ENCODE measurements around the gene TIRAP.

Gene TIRAP

DNA sequence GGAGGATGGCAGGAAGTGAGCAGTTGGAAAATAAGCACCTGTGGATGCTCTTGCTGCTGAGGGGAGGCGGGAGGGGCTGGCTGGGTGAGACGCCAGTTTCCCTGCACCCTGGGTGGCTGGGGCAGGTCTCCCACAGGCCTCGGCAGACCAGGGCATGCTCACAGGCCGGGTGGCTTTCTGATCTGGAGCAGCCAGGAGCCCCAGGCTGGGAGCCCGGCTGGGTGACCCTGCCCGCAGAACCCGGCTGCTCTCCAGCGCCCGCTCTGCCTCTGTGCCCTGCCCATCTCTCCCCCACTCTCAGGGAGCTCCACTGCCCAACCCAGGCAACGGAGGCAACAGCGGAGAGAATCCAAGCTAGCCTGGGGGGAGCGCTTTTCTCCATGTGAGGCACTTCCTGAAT lies 45.6 kb downstream of the TIRAP start:
- DNase-seq: no peak

DNA sequence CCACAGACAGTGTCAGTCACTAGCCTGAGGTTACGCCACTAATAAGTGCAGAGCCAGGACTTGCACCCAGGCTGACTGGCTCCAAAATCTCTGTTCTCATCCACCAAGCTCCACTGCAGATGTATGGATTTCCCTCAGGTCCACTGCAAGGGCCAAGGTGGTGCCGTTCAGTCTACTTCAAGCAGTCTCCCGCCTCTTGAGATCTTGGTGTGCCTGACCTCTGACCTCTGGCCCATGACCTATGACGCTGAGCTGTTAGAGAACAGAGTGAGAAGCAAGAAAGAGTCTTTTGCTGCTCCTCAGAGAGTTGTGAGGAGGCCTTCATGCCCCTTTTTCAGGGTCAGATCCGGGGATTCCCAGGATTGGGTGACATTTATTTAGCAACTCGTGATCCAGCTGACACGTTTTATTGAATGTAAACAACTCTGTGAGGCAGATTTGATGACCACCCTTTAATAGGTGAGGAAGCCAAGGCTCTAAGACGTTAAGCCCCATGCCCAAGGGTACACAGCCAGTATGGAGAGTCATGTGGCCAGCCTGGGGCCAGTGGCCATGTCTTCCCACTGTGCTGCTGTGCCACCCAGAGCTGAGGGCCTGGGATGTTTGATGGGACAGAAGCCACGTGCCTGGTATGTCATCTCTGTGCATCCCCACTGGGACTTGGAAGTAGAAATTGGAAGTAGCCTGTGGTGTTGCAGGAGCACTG lies 46.2 kb downstream of the TIRAP start:
- DNase-seq: no peak

DNA sequence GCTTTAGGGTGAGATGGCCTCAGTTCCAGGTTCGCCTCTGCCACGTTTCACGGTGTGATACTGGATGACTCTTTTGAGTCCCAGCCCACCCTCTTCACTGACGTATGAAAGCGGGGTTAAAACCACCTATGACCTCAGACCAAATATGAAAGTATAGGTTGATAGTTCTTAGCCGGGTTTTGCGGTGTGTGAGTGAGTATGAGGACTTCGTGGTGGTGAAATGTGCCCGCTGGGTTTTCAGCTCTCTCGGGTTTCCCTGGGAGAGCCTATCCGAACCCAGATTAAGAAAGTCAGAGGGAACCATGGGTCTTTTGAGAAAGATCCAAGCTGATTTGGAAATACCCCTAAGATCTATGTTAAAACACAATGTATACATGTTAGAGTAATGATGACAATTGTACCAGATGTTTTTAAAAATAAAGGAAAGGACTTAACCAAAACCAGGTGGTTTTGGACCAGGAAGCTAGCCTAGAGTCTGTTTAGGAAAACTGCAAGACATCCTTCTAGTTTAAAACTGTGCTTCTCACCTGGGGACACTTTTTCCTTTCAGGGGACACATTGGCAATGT lies 46.8 kb downstream of the TIRAP start:
- no peak for DNase-seq

DNA sequence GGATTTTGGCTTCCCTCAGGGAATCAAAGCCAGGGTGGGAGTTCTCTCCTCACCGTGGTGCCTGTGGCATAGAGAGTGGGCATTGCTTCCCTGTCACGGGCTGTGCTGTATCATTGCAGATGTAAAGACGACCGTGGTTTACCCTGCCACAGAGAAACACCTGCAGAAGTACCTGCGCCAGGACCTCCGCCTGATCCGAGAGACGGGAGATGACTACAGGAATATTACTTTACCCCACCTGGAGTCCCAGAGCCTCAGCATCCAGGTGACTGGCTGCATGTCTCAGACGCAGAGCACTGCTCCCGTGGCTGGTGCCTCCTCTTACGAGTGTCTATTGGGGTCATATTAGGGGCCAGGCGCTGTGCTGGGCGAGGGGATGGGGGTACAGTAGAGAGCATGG lies 48.4 kb downstream of the TIRAP start:
- DNase-seq: no peak

DNA sequence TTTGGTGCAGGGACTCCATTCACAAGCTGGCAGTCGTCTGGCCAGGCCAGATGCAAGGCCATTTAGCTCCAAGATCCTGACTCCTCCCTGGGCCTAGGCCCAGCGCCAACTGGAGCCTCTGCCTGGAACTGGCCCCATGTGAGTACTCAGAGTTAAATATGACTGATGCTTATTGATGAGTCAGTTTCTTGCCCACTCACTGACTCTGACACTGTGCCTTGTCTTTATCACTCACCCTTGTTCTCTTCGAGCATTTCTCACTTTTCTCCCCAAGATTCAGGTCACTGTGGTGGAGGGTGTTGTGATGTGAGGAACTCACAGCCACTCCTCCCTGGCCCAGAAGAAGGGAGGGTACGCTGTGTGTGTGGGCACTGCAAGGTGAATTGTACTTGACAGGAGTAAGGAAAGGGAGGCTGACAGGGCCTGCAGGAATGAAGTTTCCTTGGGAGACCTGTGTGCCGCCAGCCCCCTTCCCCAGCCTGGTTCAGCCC lies 49.4 kb downstream of the TIRAP start:
- DNase-seq: no peak

DNA sequence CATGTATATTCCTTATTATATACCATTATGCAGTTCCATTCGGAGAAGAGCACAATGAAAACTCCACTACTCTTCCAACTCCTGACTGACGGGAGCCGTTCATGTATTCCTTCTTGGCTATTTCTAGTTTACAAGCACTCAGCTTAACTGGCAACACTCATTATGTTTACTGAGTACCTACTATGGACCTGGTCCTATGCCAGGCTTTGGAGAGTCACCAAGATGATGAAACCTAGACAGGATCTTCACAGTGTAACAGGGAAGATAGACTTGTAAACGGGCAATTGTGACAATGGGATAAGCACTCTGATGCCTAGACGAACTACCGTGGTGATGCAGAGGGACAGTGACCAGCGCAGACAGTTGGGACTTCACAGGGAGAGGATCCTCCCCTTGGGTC lies 50.2 kb downstream of the TIRAP start:
- DNase-seq: no peak

DNA sequence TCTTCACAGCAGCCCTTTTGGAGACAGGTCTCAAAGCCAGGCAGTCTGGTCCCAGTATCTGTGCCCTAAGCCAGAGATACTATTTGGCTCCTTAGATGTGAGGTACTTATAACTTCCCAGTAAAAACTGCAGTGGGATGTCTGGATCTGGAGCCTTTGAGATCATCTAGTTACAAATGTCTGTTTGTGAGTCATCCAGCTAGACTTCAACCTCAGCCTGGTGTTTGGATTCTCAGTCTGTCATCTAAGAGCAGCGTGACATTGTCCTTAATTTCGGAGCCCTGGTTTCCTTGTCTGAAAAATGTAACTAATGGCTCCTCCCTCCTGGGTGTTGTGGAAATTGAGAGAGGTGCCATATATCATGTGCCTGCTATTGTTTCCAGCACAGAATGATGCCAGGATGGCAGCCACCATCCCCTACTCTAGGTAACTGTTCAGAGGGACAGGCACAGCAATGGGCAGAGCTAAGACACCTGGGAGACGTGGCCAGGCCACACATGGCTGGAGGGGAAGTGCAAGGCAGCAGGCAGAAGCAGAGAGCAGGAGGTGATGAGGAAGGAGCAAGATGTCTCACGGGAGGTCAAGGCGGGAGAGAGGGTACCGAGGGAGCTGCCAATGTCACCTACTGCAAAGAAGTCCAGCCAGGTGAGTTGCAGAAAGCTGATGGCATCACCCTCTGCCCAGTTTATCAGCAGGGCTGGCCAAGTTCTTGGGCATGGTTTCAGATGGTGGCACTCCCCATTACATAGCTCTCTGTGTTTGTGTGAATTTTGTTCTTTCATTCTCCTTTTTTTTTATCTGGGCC lies 52.0 kb downstream of the TIRAP start:
- no peak for DNase-seq

DNA sequence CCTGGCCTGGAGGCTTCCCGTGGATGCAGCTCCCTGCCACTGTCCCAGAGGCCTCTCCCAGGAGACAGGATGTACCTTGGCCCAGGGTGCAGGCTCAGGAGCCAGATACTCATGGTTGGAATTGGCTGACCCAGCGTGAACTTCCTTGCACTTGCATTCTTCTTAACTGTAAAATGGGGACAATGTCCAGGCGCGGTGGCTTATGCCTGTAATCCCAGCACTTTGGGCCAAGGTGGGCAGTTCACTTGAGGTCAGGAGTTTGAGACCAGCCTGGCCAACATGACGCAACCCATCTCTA lies 52.5 kb downstream of the TIRAP start:
- no peak for DNase-seq

DNA sequence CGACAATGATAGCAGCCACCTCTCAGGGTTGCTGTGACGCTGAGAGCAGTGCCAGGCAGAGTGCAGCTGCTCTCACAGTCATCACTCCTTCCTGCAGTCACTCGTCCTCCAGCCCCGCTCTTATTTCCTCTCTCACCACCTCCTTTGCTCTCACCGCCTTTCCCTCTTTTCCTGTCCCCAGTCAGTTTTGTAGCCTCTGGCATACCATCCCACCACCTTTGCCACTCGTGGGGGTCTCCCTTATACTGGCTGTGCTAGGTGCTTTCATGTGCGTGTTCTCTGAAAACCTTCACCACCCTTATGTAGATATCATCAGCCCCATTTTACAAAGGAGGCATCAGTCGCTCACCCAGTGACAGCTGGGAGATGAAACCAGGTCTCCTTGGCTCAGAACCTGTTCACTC lies 53.2 kb downstream of the TIRAP start:
- no peak for DNase-seq

DNA sequence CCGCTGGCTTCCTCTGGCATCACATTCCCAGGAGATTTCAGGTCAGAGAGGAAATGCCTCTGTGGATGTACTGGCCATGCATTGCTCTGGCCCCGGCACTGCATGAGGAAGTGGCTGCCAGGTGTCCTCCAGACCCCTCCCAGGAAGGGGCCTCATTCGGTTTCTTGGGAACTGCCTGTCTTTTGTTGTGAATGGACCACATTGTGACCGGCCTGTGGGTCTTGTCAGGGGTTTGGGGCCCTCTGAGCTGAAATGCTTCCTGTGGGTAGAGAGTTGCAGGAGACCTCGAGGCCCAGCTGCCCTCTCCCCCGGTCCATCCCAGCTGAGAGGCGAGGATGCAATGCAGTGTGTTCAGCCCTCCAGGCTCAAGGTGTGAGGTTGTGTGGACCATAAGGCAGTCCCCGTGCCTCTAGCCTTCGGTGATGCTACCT lies 53.8 kb downstream of the TIRAP start:
- no peak for DNase-seq

DNA sequence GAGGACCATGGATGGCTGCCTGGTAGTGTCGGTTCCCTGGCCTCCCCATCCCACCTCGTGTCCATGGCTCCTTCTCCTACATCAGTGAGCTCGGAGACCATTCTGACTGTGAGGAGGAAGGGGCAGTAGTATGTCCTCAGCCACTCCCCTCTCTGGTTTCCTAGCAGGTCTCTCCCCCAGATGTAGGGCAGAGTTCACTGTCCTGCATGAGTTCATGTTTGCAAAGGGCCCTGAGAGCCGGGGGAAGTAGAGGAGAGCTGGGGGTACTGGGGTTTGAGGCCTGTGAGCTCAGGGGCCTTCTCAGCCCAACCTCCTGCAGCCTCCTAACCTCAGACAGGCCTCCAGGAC lies 54.2 kb downstream of the TIRAP start:
- DNase-seq: no peak

DNA sequence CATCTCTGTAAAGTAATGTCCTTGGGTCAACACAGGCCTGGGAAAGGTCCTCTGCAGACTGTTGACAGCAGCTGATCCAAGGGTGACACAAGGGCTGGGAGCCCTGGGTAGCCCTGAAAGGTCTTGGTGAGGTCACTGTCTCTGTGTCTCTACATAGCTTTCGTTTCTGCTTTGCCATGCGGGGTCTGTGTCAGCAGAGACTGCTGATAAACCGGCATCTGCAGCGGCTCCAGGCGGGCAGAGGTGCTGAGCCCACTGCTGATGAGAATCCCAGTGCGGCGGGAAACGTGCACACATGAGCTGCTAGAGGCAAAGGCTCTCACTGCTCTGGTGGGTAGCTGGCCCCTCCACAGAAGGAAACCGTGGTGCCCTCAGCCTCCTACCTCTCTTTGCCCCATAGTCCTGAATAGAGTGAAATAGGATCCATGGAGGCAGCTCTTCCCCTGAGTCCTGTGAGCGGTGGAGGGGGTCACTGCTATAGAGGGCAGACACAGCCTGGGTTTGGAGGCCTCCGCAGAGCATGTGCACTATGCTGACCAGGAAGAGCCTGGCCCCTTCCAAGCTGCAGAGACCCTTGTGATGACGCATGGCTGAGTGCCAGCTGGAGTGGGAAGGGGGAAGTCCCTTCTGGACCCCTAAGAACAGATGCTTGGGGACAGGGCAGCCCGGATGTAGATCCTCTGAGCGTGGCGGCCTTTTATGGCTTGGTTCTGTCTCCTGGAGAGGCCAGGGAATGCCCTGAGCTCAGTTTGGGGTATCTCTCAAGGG lies 54.8 kb downstream of the TIRAP start:
- no peak for DNase-seq

DNA sequence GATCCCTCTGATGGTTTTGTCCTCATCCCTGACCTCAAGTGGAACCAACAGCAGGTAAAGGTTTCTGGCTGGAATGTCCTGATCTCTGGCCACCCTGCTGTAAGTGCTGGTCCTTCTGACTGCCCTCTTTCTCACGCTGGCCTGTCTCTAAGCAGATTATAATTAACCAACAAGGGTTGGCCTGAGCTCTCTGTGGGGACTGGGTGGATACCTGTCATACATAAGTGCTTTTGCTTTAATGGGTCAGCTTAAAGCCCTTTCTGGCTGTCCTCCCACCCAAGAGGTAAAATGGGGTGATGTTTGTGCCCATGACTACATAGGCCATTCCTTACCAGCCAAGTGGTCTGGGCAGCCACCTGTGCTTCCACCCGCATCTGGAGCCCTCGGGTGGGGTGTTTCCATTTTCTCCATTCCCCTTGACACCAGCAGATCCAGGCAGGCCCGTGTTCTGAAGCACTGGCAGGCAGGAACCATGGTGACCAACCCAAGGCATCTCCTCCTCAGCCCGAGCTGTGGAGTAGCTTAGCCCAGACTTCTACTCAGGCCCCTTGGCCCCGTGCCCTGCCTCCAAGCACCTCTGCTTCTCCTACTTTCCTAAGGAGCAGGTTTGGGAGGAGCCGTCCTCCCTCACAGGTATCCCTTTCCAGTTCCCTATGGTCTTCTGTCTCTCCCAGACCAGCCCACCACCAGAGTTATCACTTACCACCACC lies 55.6 kb downstream of the TIRAP start:
- DNase-seq: no peak

DNA sequence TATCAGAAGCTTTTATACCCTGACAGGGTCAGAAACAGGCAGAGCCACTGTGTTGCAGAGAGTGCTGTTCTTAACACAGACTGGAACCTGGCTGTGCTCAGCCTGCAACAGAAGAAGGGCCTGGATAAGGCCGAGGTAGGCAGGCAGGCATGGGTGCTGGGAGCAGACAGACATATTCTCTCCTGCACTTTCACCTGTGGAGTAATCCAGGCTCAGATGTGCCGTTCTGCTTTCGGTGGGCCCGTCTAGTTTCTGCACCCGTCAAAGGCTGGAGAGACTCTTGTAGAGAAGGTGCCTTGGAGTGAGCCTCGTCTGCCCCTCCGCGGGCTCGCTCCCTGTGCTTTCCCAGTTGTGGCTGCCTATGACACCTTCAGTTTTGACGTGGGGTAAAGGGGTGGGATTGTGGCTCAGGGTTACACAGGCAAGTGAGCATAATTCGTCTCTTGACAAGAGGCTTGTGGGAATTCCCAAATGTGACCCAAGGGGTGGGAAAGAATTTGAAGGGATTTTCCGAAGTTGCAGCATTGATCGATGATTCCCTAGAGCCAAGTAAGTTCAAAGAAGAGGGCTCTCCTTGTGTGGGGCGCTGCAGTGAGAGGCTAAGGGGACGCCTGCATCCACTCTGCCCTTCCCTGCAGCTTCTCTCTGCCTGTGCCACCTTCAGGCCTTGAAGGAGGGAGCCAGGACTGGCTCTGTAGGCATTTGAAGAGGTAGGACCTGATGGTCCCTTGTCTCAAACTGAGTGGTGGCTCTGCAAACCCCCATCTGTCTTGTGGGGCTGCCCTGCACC lies 56.4 kb downstream of the TIRAP start:
- no peak for DNase-seq

DNA sequence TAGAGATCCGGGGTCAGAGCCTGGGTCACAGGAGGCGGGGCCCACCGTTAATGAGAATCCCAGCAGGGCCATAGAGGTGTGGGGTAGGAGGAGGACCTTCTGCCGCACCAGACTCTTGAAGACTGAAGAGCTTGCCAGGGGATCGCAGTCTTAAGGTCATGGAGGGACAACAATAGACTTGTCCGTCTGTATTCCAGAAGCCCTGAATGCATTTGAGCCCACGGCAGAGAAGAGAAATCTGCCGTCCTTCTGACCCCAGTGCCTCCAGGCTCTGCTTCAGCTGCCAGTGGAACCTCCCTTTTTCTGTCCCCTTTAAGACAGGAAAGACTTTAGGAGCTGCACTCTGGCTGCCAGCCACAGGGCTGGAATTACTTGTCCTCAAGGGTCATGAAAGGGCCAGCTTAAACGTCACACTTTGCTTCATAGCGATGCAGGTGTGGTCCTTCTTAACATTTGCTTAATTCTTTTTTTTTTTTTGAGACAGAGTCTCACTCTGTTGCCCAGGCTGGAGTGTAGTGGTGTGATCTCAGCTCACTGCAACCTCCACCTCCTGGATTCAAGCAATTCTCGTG lies 57.1 kb downstream of the TIRAP start:
- no peak for DNase-seq

DNA sequence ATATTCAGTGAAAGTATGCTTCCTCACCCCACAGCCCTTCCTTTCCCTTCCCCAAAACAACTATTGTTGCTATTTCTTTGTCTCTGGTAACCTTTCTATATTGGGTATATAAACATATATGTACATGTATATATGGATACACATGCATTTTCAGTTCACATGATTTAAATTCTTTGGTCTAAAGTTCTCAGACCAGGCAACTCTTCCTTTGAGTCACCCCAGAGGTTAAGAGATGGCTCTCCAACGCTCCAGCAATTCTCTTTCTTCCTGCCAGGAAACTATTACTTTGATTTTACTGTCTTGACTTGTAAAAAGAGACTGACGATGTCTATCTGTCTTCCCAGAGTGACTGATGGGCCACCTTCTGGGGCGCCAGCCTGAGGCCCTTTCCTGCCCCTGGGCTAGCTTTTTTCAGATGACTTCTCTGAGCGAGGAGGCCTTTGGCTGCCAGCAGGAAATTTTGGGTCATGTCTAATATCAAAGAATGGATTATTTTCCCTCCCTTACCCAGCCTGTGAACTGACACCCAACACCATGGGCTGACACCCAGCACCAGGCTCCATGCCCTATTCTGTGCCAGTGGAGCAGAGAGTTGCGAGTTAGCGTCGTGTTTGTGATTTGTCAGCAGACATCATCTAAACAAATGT lies 58.2 kb downstream of the TIRAP start:
- no peak for DNase-seq

DNA sequence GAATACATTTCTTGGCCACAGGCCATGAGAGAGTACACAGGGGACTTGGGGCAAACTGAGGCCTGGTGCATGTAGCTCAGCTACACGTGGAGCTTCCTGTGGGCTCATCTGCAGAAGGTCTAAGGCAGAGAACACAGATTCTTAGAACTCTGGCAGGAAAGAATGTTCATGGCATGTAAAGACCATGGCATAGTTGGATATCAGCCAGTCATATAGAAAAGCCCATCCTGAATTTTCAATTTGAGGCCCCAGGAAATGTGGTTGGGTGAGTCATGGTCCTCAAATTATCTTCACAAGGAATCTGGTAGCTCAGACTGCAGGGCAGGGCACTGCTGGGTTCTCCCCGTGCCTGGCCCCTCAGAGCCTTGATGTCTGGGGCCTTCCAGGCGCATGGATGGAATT lies 58.9 kb downstream of the TIRAP start:
- no peak for DNase-seq

DNA sequence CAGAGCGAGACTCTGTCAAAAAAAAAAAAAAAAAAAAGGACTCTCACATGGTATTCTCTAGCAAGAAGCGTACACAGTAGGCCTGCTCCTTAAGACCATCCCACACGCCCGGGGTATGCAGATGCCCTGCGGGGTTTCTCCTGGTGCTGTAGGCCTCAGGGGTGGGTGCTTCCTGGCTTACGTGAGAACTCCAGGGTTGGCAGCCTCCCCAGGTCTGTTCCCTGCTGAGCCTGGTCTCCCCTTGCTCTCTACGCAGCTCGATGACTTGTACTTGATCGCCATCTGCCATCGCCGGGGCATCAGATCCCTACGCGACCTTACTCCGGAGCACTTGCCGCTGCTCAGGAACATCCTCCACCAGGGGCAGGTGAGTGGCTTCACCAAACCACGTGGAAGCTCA lies 60.2 kb downstream of the TIRAP start:
- no peak for DNase-seq
